ENCODE results near the gene FKBP8. TPM values are rescaled to one million over a fixed set of nuclear protein-coding genes. Genes with fewer than 3 reads are reported as not detected.
A peak's percentile ranks its signal among the peaks of the same experiment; 100 is the strongest.

FKBP8 gene
- total RNA-seq, 1 experiment from 2014 or later: 261 TPM

- Histone ChIP-seq H3K9me2 (ENCODE audit: insufficient read depth) (no peaks in the 10 kb centered on the region), H3K79me2 (ENCODE audit: insufficient read depth, low read length) (peaks cover 13% of the 10 kb centered on the region; the same call in 1 of the 2 replicates), H3K9me3 (ENCODE audit: control insufficient read depth in 1 of 2, insufficient read depth in 1 of 2, low read depth in 1 of 2, low read length in 2 of 2) (no peaks in the 10 kb centered on the region), H3K27ac (ENCODE audit: low read depth, low read length) (peak within 1 kb of the TSS; percentile 100), H3K4me1 (ENCODE audit: control insufficient read depth in 1 of 2, insufficient read depth in 2 of 2, low read length in 2 of 2) (peaks cover 15 to 33% of the 10 kb centered on the region in 2 experiments), H3K27me3 (ENCODE audit: insufficient read depth, low read length) (no peaks in the 10 kb centered on the region), H3K4me3 (replicated peaks in 1 of 2; ENCODE audit: low read depth in 1 of 2, low read length in 2 of 2) (peak within 1 kb of the TSS; percentile 67 to 89), H3K4me2 (ENCODE audit: low read length) (peak within 1 kb of the TSS; percentile 88), H3K36me3 (ENCODE audit: control insufficient read depth in 1 of 2, insufficient read depth in 2 of 2, low read length in 2 of 2) (0 out of 4 replicates have a peak, but pooled peaks cover 0 to 4% of the 10 kb centered on the region in 2 experiments), H3K9ac (ENCODE audit: low read length) (peak within 1 kb of the TSS; percentile 97), H4K20me1 (ENCODE audit: insufficient read depth) (no peaks in the 10 kb centered on the region), H2AFZ (ENCODE audit: low read depth, low read length, poor library complexity, severe bottlenecking) (no peak within 1 kb of the TSS)
- DNase-seq (ENCODE audit: low read depth, low spot score): no peak
- BruUV-seq (replicated peaks): no TSS peak
- ChIA-PET POLR2A (interaction anchor here (0.6 to 4.3 kb wide), 5 partner anchors 8 to 46 kb away, joined by 3 to 23 read pairs (median 6); partner anchors contain the start of genes KXD1 and UBA52), RAD21 (ENCODE audit: low non-redundant PET in 1 of 2, low total read pairs in 2 of 2, uncharacterized antibody in 2 of 2, unreplicated experiment in 2 of 2) (interaction anchor here in 1 of 2 experiments (0.7 to 1.7 kb wide), 2 partner anchors 17 to 87 kb away, joined by 3 to 4 read pairs; partner anchors contain the start of gene UBA52), CTCF (interaction anchor here (0.9 to 7.5 kb wide), 15 partner anchors 8 to 309 kb away, joined by 3 to 39 read pairs (median 3); partner anchors contain the start of genes KXD1 and UBA52)
- intact Hi-C loops (cut with micrococcal nuclease): loop anchor here (2.0 kb wide), 1 partner anchor 88 kb away; no protein-coding TSS in a partner anchor
- ATAC-seq: peak; percentile 71
- peak; percentile 16 for TF ChIP-seq TCF7L2 (IDR thresholded peaks at IDR 0.05; ENCODE audit: borderline replicate concordance, extremely low read depth, insufficient read depth, insufficient read length)
- peak; percentile 72 to 93 (median 85) for TF ChIP-seq CTCF (IDR thresholded peaks at IDR 0.05 in 2 of 3, conservative IDR thresholded peaks at IDR 0.05 in 1 of 3; ENCODE audit: borderline replicate concordance in 1 of 3, insufficient read depth in 1 of 3, low read depth in 2 of 3, low read length in 2 of 3)
- TF ChIP-seq ZBTB33 (IDR thresholded peaks at IDR 0.05; ENCODE audit: extremely low read depth, insufficient replicate concordance, low read length): no peak
- no peak for TF ChIP-seq CBX3 (IDR thresholded peaks at IDR 0.05; ENCODE audit: low read depth)
- TF ChIP-seq EZH2phosphoT487 (IDR thresholded peaks at IDR 0.05; ENCODE audit: borderline replicate concordance): no peak
- TF ChIP-seq JUND (IDR thresholded peaks at IDR 0.05): no peak
- TF ChIP-seq SP1 (IDR thresholded peaks at IDR 0.05; ENCODE audit: low read depth): peak; percentile 37; the same call in 1 of the 2 replicates
- TF ChIP-seq POLR2AphosphoS5 (IDR thresholded peaks at IDR 0.05; ENCODE audit: low read depth, low read length): peak; percentile 72
- peak; percentile 69; the same call in 1 of the 2 replicates for TF ChIP-seq MAX (IDR thresholded peaks at IDR 0.05)
- peak; percentile 46 for TF ChIP-seq YY1 (IDR thresholded peaks at IDR 0.05; ENCODE audit: extremely low read depth, insufficient replicate concordance, low read depth, low read length)
- peak; percentile 58 for TF ChIP-seq POLR2A (IDR thresholded peaks at IDR 0.05; ENCODE audit: borderline replicate concordance, extremely low read depth, insufficient read depth, insufficient read length)
- peak; percentile 38; the same call in 1 of the 2 replicates for TF ChIP-seq RAD21 (IDR thresholded peaks at IDR 0.05; ENCODE audit: low read depth)
- peak; percentile 75; the same call in 1 of the 2 replicates for TF ChIP-seq ZFX (IDR thresholded peaks at IDR 0.05)
- TF ChIP-seq EGR1 (IDR thresholded peaks at IDR 0.05; ENCODE audit: low read depth): peak; percentile 90
- no peak for TF ChIP-seq ELF1 (IDR thresholded peaks at IDR 0.05; ENCODE audit: borderline replicate concordance, low read depth)
- peak; percentile 68; the same call in 1 of the 2 replicates for TF ChIP-seq SIN3A (IDR thresholded peaks at IDR 0.05; ENCODE audit: low read depth)
Observed at GRCh38 chr19:18588611-18589379, 45.4 kb upstream of the FKBP8 start, which contains the start of gene REX1BD. REX1BD (plus strand) TSS chr19:18588798; CDS start chr19:18588802, 4 bp downstream.
